ENCODE results near the gene PSEN1.
"Not testable (repeated sequence)": the region's sequence is repeated elsewhere in the genome, so short reads cannot be mapped to it uniquely, and the experiment has no call there.

PSEN1 gene

GRCh38 chr14:73162251-73162650 lies 25.9 kb downstream of the PSEN1 start:
- H3K27ac ChIP-seq = no peak overlapping the region
- no peak for TF ChIP-seq CTCF (IDR thresholded peaks at IDR 0.05)
- TF ChIP-seq ZFX (IDR thresholded peaks at IDR 0.05; ENCODE audit: borderline replicate concordance) = no peak

- TF ChIP-seq CTCF (IDR thresholded peaks at IDR 0.05) (no peak), ZFX (IDR thresholded peaks at IDR 0.05; ENCODE audit: borderline replicate concordance) (no peak)
- H3K27ac ChIP-seq = no peak overlapping the region
These were observed 30.1 kb downstream of the PSEN1 start for GRCh38 chr14:73166399-73166798.

- TF ChIP-seq CTCF (IDR thresholded peaks at IDR 0.05) (no peak), ZFX (IDR thresholded peaks at IDR 0.05; ENCODE audit: borderline replicate concordance) (no peak)
- no peak overlapping the region for H3K27ac ChIP-seq
These were observed 31.4 kb downstream of the PSEN1 start for GRCh38 chr14:73167727-73168126.

GRCh38 chr14:73168274-73168673 lies 32.0 kb downstream of the PSEN1 start:
- H3K27ac ChIP-seq = no peak overlapping the region
- TF ChIP-seq CTCF (IDR thresholded peaks at IDR 0.05) (no peak), ZFX (IDR thresholded peaks at IDR 0.05; ENCODE audit: borderline replicate concordance) (no peak)

GRCh38 chr14:73168691-73169090 lies 32.4 kb downstream of the PSEN1 start:
- no peak overlapping the region for H3K27ac ChIP-seq
- TF ChIP-seq ZFX (IDR thresholded peaks at IDR 0.05; ENCODE audit: borderline replicate concordance) = no peak
- TF ChIP-seq CTCF (IDR thresholded peaks at IDR 0.05) = no peak

- H3K27ac ChIP-seq = not testable (repeated sequence)
These were observed 33.5 kb downstream of the PSEN1 start for GRCh38 chr14:73169855-73170254.

GRCh38 chr14:73170686-73171085 lies 34.4 kb downstream of the PSEN1 start:
- no peak for TF ChIP-seq CTCF (IDR thresholded peaks at IDR 0.05)
- TF ChIP-seq ZFX (IDR thresholded peaks at IDR 0.05; ENCODE audit: borderline replicate concordance) = no peak
- H3K27ac ChIP-seq = no peak overlapping the region

GRCh38 chr14:73172500-73172899 lies 36.2 kb downstream of the PSEN1 start:
- H3K27ac ChIP-seq = no peak overlapping the region
- TF ChIP-seq ZFX (IDR thresholded peaks at IDR 0.05; ENCODE audit: borderline replicate concordance) (no peak), CTCF (IDR thresholded peaks at IDR 0.05) (no peak)

Measured in 22Rv1 (cell line).